GM18951 (cell line): ENCODE data around the gene PLPP3.

ENCODE experiments used
- POLR2A ChIP-seq: IDR thresholded peaks from 4 replicates; pipeline ENCODE4 v1.6.1; 2011; ENCODE audit warnings: mild to moderate bottlenecking; ENCODE audit not compliant: insufficient read length, insufficient read depth; ENCODE audit errors: extremely low read depth
- in situ Hi-C: fragments of 300-500 bp; cut with MboI; formaldehyde crosslinking; loops from one replicate; pipeline ENCODE4 v1.12.0; 2022; ENCODE audit warnings: low sequenced_read_pairs, mixed read lengths, inconsistent platforms; ENCODE audit not compliant: unreplicated experiment

PLPP3 gene

DNA sequence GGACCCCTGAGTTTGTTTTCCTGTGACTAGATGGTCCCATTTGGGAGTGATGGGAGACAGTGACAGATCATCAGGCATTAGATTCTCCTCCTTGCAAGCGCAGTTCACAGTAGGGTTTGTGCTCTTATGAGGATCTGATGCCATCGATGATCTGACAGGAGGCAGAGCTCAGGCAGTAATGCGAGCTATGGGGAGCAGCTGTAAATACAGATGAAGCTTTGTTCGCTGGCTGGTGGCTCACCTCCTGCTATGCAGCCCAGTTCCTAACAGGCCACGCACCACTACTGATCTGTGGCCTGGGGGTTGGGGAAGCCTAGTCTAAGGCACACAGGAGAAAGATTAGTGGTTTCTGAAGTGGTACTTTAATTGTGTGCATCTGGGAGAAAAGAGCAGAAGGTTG, 7.1 kb upstream of the PLPP3 start:
- in situ Hi-C loops: loop anchor here (25.0 kb wide), 2 partner anchors 1199 to 1299 kb away; no protein-coding TSS in a partner anchor

DNA sequence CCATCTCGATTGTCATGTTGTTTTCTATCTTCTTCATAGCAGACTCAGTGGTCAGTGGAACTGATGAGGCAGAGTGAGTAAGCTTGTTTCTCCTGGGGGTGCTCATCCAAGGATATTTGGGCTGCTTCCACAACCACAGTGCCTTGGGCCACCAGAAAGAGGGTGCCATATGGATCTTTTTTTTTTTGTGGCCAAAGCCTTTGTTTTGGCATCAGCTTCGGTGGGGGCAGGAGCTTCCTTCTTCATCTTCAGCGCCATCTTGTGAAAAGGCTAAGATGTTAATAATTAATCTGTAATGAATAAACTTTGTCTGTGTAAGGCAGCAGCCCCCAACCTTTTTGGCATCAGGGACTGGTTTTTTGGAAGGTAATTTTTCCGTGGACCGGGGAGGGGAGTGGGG, 6.6 kb upstream of the PLPP3 start:
- TF ChIP-seq POLR2A: no peak
- in situ Hi-C loops: loop anchor here (25.0 kb wide), 2 partner anchors 1199 to 1299 kb away; no protein-coding TSS in a partner anchor

More for the DNA sequence above, 7.1 kb upstream of the PLPP3 start:
- TF ChIP-seq POLR2A: no peak

DNA sequence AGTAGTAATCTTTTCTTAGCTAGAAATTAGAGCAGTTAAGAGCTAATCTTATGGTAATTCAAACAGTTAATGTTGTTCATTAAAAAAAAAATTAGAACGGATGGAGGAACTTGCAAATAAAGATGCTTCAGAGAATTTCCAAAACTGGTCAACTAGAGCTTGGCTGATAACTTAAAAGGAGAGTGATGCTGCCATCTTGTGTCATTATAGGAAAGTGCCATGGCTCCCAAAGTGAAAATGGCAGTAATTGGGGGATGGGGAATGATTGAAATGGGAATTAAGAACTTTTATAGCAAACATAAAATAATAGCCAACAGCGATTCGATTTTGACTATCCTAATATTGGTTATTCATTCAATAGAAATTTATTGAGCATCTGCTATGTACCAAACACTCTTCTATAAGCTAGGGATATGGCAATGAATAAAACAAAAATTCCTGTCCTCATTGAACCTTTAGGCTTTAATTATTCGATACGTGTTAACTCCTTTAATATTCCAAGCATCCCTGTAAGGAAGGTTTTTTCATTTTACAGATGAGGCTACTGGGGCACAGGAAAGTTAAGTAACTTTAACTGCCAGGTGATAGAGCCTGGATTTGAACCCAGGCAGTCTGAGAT, 5.7 kb upstream of the PLPP3 start:
- in situ Hi-C loops: loop anchor here (25.0 kb wide), 2 partner anchors 1198 to 1298 kb away; no protein-coding TSS in a partner anchor

DNA sequence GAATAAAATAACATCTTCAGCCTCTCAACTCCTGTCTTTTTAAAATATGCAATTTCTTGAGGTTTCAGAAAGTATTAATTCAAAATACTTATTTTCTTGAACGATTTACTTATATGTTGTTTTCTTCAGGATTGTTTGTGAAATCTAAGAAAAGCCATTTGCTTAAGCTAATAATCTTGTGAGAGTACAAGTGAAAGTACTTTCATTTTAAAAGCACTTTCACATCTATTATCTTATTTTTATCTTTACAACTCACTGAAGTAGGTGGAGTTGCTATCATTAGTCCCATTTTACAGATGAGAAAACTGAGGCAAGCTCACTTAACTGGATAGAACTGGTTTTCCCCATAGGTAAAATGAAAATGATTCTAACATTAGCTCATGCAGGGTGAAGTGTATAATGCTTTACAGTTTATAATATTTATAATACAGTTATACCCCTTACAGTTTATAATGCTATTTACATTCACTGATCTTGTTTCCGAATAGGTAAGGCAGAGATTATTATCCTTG, 4.7 kb upstream of the PLPP3 start:
- in situ Hi-C loops: loop anchor here (25.0 kb wide), 2 partner anchors 1197 to 1297 kb away; no protein-coding TSS in a partner anchor

More for the DNA sequence above, 5.7 kb upstream of the PLPP3 start:
- no peak for TF ChIP-seq POLR2A

DNA sequence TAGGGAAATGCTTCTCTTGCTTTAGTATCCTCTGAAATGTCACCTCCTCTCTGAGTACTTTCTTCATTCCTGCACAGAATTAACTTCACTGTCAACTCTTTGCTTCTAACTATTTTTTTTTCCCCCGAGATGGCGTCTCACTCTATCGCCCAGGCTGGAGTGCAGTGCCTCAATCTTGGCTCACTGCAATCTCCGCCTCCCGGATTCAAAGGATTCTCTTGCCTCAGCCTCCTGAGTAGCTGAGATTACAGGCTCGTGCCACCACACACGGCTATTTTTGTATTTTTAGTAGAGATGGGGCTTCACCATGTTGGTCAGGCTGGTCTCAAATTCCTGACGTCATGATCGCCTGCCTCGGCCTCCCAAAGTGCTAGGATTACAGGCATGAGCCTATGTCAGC, 1.4 kb upstream of the PLPP3 start:
- no peak for TF ChIP-seq POLR2A
- in situ Hi-C loops: loop anchor here (25.0 kb wide), 2 partner anchors 1193 to 1293 kb away; no protein-coding TSS in a partner anchor

More for the DNA sequence above, 4.7 kb upstream of the PLPP3 start:
- TF ChIP-seq POLR2A: no peak

DNA sequence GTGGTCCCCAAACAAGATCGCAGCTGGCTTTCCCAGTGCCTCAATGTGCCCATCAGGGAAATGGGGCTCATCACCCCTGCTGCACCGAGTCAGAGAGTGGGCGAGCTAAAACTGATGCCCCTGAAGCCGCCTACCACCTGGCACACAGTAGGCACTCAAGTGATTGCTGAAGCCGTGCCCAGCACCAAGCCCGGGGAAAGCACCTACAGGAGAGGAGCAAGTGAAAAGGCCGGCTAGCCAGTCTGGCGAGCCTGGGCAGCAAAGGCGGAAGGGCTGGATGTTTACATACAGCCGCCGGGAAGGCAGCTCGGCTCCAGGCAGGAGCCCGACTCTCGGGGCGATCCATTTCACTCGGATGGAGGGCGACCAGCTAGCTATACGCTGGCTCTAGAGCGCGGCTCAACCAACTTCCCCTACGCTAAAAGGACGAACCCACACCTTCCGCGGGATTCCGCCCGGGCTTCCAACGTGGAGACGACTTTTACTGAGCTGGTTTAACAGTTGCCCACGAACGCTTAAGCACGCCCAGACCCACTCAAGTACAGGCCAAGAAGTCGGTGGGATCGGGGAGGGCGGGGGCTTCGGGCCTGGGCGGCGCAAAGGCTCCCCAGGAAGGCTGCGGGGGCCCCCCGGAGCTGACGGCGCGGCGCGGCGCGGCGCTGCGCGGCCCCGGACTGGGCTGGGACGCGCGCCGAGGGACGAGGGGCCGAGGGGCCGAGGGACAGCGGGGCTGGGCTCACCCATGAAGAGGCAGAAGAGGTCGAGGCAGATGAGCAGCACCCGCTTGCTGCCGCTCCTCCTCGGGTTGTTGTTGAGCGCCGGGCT, 1.0 kb downstream of the PLPP3 start:
- in situ Hi-C loops: loop anchor here (25.0 kb wide), 2 partner anchors 1191 to 1291 kb away; no protein-coding TSS in a partner anchor
- TF ChIP-seq POLR2A: no peak

DNA sequence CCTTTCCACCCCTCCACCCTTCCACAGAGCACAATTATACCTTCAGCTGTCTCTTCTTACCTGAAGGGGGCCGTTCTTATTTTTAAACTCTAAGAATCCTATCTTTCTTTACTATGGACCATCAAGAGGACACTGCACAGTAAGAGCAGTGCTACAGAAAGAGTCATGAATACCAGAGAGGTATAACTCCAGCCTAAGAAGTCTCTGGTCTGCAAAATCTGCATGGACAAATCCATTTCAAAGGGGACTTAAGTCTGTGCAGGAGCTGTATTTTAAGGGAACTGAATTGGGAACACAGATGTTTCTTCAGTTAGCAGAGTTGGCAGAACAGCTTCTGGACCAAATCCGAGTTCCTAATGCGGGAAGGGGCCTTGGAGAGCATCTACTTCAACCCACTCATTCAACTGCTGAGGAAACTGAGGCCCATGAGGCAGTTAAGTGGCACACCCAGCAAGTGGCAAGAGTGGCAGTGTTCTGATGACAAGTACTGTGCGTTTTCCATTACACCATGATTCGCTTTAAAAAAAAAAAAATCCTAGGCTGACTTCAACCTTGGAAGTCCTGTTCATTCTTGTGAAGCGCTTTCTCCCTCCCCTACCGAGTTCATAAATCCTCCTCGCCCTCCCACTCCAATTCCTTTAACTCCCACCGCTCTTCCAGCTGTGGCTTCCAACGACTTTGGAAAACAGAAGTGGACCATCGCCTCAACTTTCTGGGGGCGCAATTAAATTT, 1.8 kb downstream of the PLPP3 start:
- in situ Hi-C loops: loop anchor here (25.0 kb wide), 2 partner anchors 1190 to 1290 kb away; no protein-coding TSS in a partner anchor
- no peak for TF ChIP-seq POLR2A

DNA sequence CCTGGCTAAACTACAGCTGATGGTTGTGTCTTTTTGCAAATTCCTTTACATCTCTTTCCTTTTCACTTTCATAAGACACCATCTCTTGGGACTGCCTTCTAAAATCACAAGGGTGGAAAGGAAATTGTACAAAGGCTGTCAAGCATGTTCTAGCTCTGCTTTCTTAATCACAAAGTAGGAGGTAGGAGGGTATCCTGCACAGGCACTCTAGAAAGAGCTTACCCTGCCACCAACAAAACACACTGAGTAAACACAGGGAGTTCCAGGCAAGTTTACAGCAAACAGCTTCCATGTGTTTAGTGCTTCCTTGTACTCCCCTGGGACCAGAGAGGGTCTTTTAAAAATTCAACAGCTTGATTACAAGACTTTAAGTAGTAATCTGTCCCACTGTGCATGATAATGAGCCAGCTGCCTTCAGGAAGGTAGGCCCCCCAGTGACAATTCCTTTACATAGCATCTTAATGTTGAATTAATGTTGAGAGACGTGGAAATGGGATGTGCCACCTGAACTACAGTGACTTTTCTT, 2.4 kb downstream of the PLPP3 start:
- TF ChIP-seq POLR2A: no peak
- in situ Hi-C loops: loop anchor here (25.0 kb wide), 2 partner anchors 1190 to 1290 kb away; no protein-coding TSS in a partner anchor

DNA sequence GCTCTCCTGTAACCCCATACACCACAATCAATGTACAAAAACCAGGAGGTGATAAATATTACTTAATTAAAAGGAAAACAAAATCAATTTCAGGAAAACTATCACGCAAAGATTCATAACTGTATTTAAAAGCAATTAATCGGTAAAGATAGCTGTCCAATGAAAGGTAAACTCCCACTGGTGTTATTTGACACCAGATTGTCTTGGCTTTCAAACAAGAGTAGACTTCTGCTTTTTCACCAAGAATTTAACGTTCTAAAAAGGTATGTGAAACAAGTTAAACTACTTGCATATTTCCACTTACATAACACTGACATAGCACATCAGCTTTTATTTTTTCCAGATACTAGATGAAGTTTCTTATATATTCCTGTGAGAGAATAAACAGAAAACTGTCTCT, 3.5 kb downstream of the PLPP3 start:
- TF ChIP-seq POLR2A: no peak
- in situ Hi-C loops: loop anchor here (25.0 kb wide), 2 partner anchors 1189 to 1289 kb away; no protein-coding TSS in a partner anchor

DNA sequence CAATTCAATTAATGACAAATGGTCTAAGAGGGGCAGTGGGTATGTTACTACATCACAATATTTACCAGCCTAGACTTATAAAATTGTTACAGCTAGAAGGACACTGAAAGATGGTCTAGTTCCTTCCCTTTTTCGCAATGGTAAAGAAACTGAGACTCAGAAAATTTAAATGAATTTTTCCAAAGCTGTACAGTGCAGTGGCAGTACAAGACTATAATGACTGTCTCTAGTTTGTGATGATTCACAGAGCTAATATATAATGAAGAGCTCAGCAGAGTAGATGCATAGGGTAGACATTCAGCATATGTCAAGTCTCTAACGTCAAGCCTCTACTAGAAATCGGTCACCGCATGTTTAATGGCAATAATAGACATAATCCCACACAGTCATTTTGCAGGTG, 4.6 kb downstream of the PLPP3 start:
- in situ Hi-C loops: loop anchor here (25.0 kb wide), 2 partner anchors 1187 to 1287 kb away; no protein-coding TSS in a partner anchor
- no peak for TF ChIP-seq POLR2A

DNA sequence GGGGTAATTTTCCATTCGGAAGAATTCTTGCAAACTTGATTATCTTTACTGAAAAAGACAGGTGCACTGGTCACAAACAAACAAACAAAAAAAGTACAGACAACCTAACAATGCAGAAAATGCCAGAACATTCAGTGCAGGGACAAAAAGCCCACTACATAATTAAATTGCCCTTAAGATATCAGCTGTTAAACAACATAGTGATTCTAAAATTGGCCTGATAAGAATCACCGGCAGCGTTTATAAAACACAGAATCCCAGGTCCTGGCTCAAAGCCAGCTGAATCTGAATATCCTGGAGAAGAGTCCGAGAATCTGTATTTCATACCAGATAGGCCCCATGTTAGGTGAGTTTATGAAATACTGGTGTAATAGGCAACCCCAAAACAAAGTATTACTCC, 6.1 kb downstream of the PLPP3 start:
- TF ChIP-seq POLR2A: no peak
- in situ Hi-C loops: no loop called here

DNA sequence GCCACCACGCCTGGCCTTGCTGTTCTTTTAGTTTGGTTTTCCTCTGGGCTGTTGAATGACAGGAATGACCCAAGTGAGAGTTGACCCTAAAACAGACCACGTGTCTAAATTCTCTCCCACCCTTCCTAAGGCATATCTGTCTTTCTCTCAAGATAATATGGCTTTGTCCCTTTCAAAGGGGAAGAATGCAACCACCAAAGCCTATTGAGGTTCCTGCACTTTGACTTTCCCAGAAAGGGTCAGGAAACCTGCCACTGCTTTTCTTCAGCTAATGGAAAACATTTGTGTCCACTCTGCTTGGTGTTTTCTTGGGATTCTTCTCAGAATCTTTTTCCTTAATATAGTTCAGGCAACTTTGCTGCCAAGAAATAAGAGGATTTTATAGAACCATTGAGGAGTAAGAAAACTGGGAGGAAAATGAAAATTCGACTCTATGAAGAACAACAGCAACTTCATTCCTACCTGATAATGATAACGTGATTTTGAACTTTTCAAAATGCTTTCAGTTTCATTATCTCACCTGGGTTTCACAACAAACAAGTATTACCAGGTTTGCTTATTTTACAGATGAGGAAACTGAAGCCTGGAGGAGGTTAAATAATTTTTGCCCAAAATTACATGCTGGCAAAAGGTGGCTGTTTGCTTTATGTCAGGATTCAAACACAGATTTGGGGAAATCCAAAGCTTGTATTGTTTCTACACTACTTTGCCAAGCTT, 6.9 kb downstream of the PLPP3 start:
- in situ Hi-C loops: no loop called here
- no peak for TF ChIP-seq POLR2A
